Osteoblast (primary cell): Measurements from ENCODE around the gene DAP3. TPM values are rescaled to one million over a fixed set of nuclear protein-coding genes. Genes with fewer than 3 reads are reported as not detected.
"Not testable (repeated sequence)": the region's sequence is repeated elsewhere in the genome, so short reads cannot be mapped to it uniquely, and the experiment has no call there.

Experiments used
- DNase-seq: peaks from one replicate; pipeline ENCODE4 v3.0.0; 2011; ENCODE audit warnings: low spot score, mixed read lengths; ENCODE audit not compliant: insufficient read length; ENCODE audit errors: missing footprints
- H2AFZ ChIP-seq: 2 replicates; pipeline ENCODE4 v1.6.0; 2011; ENCODE audit warnings: mild to moderate bottlenecking, low read length
- H3K27ac ChIP-seq: 2 replicates; pipeline ENCODE4 v1.5.1; 2011; ENCODE audit warnings: mild to moderate bottlenecking, low read depth, low read length, moderate library complexity
- H3K27me3 ChIP-seq: 2 replicates; pipeline ENCODE4 v1.6.0; 2012; ENCODE audit warnings: mild to moderate bottlenecking, control low read depth, inconsistent platforms, low read length, moderate library complexity; ENCODE audit not compliant: insufficient read depth
- H3K36me3 ChIP-seq: 2 replicates; pipeline ENCODE4 v1.5.1; 2011; ENCODE audit warnings: mild to moderate bottlenecking, low read length, control low read depth, moderate library complexity; ENCODE audit not compliant: insufficient read depth
- H3K4me1 ChIP-seq: 2 replicates; pipeline ENCODE4 v1.5.1; 2011; ENCODE audit warnings: mild to moderate bottlenecking, low read length, control low read depth, moderate library complexity; ENCODE audit not compliant: insufficient read depth
- H3K4me2 ChIP-seq: 2 replicates; pipeline ENCODE4 v1.6.0; 2011; ENCODE audit warnings: mild to moderate bottlenecking, low read length; ENCODE audit not compliant: insufficient read depth
- H3K4me3 ChIP-seq: fragments of 200-600 bp; sonication (generic); 3 replicates; pipeline ENCODE4 v1.5.1; 2012; ENCODE audit warnings: mild to moderate bottlenecking, low read length, inconsistent platforms; ENCODE audit not compliant: insufficient read depth
- H3K79me2 ChIP-seq: 2 replicates; pipeline ENCODE4 v1.6.0; 2012; ENCODE audit warnings: mild to moderate bottlenecking, low read length, control low read depth, inconsistent platforms; ENCODE audit not compliant: insufficient read depth
- H3K9me3 ChIP-seq: 2 replicates; pipeline ENCODE4 v1.5.1; 2011; ENCODE audit warnings: low read depth, low read length, control low read depth
- H4K20me1 ChIP-seq: 2 replicates; pipeline ENCODE4 v1.6.0; 2012; ENCODE audit warnings: mild to moderate bottlenecking, low read length, control low read depth; ENCODE audit not compliant: insufficient read depth
- CTCF ChIP-seq: IDR thresholded peaks from 2 replicates; pipeline ENCODE4 v1.5.1; 2011; ENCODE audit warnings: mild to moderate bottlenecking, low read depth, low read length, moderate library complexity; ENCODE audit errors: extremely low read depth
- total RNA-seq: library from RNA; depleted of rRNA; stranded (reverse); fragments of >200 nt; gene quantifications from 2 replicates; pipeline ENCODE4 v1.2.3, GENCODE V29; 2012

DAP3 gene
- total RNA-seq, 1 donor, result 73.1 TPM

GRCh38 chr1:155703216-155703615, 14.3 kb downstream of the DAP3 start:
- peaks cover 13% of the 10 kb centered on the region for H3K4me1 ChIP-seq
- peaks cover 18% of the 10 kb centered on the region for H4K20me1 ChIP-seq
- H3K27me3 ChIP-seq, result no peaks in the 10 kb centered on the region
- H2AFZ ChIP-seq, result no peak overlapping the region
- no peaks in the 10 kb centered on the region for H3K36me3 ChIP-seq
- H3K4me2 ChIP-seq, result no peak overlapping the region
- H3K27ac ChIP-seq, result no peak overlapping the region
- no peak for DNase-seq
- no peaks in the 10 kb centered on the region for H3K9me3 ChIP-seq
- TF ChIP-seq CTCF, result no peak
- no peak overlapping the region for H3K4me3 ChIP-seq
- H3K79me2 ChIP-seq, result peaks cover 75% of the 10 kb centered on the region

- not testable (repeated sequence) for H3K9me3 ChIP-seq, H3K4me1 ChIP-seq, H3K4me3 ChIP-seq, H2AFZ ChIP-seq, DNase-seq, H3K36me3 ChIP-seq, H3K27me3 ChIP-seq, H3K4me2 ChIP-seq, H3K27ac ChIP-seq, H4K20me1 ChIP-seq
- H3K79me2 ChIP-seq, result peaks cover 74% of the 10 kb centered on the region
Observed at GRCh38 chr1:155704414-155704813, 15.5 kb downstream of the DAP3 start.

GRCh38 chr1:155706139-155706538, 17.2 kb downstream of the DAP3 start:
- no peak for TF ChIP-seq CTCF
- DNase-seq, result peak; percentile 85
- Histone ChIP-seq H3K4me2 (no peak overlapping the region), H3K4me1 (peaks cover 6% of the 10 kb centered on the region), H3K27me3 (no peaks in the 10 kb centered on the region), H4K20me1 (peaks cover 5% of the 10 kb centered on the region), H3K36me3 (peaks cover 4% of the 10 kb centered on the region), H3K79me2 (peaks cover 70% of the 10 kb centered on the region), H2AFZ (no peak overlapping the region), H3K9me3 (no peaks in the 10 kb centered on the region), H3K4me3 (no peak overlapping the region), H3K27ac (no peak overlapping the region)

GRCh38 chr1:155709391-155709790, 20.5 kb downstream of the DAP3 start:
- peaks cover 17% of the 10 kb centered on the region for H3K36me3 ChIP-seq
- peaks cover 6% of the 10 kb centered on the region for H3K4me1 ChIP-seq
- H3K79me2 ChIP-seq, result peaks cover 62% of the 10 kb centered on the region

GRCh38 chr1:155711457-155711856, 22.6 kb downstream of the DAP3 start:
- peak; percentile 53 for DNase-seq
- H3K9me3 ChIP-seq, result not testable (repeated sequence)
- H3K79me2 ChIP-seq, result peaks cover 49% of the 10 kb centered on the region

More at GRCh38 chr1:155709391-155709790, 20.5 kb downstream of the DAP3 start:
- Histone ChIP-seq H4K20me1 (peaks cover 9% of the 10 kb centered on the region), H3K27ac (no peak overlapping the region), H3K9me3 (no peaks in the 10 kb centered on the region), H3K4me3 (no peak overlapping the region), H2AFZ (no peak overlapping the region), H3K27me3 (no peaks in the 10 kb centered on the region), H3K4me2 (no peak overlapping the region)
- DNase-seq, result no peak
- no peak for TF ChIP-seq CTCF

GRCh38 chr1:155712636-155713035, 23.7 kb downstream of the DAP3 start:
- H3K9me3 ChIP-seq, H4K20me1 ChIP-seq, H3K4me3 ChIP-seq, H3K4me1 ChIP-seq, H3K27me3 ChIP-seq, H3K27ac ChIP-seq, H2AFZ ChIP-seq, H3K4me2 ChIP-seq: not testable (repeated sequence)
- H3K79me2 ChIP-seq, result peaks cover 44% of the 10 kb centered on the region
- H3K36me3 ChIP-seq, result peaks cover 31% of the 10 kb centered on the region
- DNase-seq, result peak; percentile 41

More at GRCh38 chr1:155711457-155711856, 22.6 kb downstream of the DAP3 start:
- not testable (repeated sequence) for H3K4me1 ChIP-seq, H3K4me3 ChIP-seq, H2AFZ ChIP-seq, H4K20me1 ChIP-seq, H3K27ac ChIP-seq, H3K4me2 ChIP-seq, H3K27me3 ChIP-seq
- H3K36me3 ChIP-seq, result peaks cover 21% of the 10 kb centered on the region
